GM19328 (cell line): ENCODE data around the gene TRIM44.

ENCODE experiments used
- ATAC-seq: cut with Tn5 transposase; IDR thresholded peaks from one replicate; pipeline ENCODE4 v1.9.1; 2021; ENCODE audit warnings: mild to moderate bottlenecking, moderate library complexity; ENCODE audit not compliant: unreplicated experiment

The TRIM44 gene, protein sequence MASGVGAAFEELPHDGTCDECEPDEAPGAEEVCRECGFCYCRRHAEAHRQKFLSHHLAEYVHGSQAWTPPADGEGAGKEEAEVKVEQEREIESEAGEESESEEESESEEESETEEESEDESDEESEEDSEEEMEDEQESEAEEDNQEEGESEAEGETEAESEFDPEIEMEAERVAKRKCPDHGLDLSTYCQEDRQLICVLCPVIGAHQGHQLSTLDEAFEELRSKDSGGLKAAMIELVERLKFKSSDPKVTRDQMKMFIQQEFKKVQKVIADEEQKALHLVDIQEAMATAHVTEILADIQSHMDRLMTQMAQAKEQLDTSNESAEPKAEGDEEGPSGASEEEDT

GRCh38 chr11:35662649-35663407 lies at the start of gene TRIM44:
TRIM44 (plus strand) TSS chr11:35662775; CDS start chr11:35663112, 337 bp downstream.
- peak; percentile 95 for ATAC-seq

- ATAC-seq, result no peak
Observed at GRCh38 chr11:35614939-35615569, 47.5 kb upstream of the TRIM44 start.

DNA sequence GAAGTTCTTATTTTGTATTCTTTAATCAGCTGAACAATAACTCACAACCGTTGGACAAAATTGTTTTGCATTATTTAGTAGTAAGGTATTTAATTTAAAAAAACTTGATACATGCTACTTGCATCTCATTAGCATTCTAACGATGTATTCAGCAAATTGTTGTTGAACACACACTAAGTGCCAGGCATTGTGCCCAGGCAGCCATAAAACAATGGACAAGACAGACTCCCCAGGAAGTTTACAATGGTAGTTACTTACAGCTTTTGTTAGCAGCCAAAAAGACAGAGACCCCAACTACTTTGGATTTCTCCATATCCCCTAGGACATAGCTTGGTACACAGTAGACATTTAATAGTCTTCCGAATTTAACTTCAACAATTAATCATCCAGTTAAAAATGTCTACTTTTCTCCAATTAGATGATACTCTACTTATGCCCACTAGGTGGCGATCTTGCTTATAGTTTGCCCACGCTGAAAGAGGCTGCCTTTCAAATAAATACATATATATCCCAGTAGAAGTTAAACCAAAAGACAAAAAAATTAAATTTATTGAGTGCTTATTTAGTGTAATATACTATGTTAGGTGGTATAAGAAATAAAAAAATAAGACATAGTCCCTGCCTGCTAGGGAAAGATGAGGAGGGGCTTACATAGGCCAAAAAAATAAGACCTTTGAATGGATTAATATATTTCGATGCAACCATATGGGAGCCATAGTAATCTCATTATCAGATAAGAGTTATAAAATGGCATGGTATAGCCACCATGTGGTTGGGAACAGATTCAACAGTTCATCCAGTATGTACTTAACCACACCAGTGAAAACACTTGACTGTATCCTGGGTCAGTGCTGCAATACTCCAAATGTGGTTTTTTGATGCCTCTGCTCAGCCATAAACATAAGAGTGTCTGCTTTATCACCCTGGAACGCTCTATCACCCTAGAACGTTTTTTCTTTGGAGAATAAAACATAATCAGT lies 46.4 kb upstream of the TRIM44 start:
- no peak for ATAC-seq

GRCh38 chr11:35617316-35617686 lies 45.3 kb upstream of the TRIM44 start:
- ATAC-seq, result no peak

DNA sequence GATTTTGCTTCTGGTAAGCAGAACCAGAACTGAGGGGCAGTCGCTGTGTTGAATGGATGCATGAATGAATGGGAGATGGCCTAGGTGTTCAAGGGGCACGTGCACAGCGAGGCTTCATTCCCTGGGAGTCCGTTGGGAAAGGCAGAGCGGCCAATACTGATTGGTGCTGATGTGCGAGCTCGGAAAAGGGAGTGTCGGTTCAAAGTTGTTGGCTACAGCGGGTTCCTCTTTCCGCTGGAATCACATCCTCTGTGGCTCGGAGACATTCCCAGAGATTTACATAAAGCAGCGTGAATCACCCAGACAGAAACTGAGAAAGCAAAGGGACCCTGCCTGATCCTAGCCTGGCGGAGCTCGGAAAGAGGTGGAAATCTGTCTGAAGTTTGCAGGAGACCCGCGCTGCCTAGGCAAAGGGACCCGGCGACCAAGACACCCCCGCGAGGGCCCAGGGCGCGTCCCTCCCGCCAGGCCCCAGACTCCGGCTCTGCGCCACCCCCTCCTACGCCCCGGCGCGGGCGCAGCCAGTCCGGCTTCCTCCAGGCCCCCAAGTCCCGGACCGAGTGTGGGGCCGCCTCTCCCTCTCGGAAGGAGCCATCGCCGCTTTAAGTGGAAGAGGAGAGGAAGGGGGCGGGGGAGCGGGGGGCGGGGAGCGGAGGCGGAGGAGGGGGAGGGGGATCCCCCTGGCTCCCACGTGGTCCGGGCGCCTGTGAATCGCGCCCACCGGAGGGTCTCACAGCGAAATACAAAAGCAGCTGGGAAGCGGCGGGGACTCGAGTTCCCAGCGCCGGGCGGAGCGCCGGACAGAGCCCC lies 44.7 kb upstream of the TRIM44 start, which contains the start of gene FJX1:
TSS of gene FJX1 (plus strand) at position 774 of the 810 bp plus-strand sequence. CDS start 177 bp downstream, outside the sequence.
- ATAC-seq, result no peak

DNA sequence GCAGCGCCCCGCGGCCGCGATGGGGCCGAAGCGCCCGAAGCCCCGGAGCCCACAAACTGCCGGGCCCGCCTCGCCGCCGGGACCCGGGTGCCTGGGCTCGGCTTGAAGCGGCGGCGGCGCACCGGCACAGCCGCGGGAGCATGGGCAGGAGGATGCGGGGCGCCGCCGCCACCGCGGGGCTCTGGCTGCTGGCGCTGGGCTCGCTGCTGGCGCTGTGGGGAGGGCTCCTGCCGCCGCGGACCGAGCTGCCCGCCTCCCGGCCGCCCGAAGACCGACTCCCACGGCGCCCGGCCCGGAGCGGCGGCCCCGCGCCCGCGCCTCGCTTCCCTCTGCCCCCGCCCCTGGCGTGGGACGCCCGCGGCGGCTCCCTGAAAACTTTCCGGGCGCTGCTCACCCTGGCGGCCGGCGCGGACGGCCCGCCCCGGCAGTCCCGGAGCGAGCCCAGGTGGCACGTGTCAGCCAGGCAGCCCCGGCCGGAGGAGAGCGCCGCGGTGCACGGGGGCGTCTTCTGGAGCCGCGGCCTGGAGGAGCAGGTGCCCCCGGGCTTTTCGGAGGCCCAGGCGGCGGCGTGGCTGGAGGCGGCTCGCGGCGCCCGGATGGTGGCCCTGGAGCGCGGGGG lies 44.0 kb upstream of the TRIM44 start:
- no peak for ATAC-seq

DNA sequence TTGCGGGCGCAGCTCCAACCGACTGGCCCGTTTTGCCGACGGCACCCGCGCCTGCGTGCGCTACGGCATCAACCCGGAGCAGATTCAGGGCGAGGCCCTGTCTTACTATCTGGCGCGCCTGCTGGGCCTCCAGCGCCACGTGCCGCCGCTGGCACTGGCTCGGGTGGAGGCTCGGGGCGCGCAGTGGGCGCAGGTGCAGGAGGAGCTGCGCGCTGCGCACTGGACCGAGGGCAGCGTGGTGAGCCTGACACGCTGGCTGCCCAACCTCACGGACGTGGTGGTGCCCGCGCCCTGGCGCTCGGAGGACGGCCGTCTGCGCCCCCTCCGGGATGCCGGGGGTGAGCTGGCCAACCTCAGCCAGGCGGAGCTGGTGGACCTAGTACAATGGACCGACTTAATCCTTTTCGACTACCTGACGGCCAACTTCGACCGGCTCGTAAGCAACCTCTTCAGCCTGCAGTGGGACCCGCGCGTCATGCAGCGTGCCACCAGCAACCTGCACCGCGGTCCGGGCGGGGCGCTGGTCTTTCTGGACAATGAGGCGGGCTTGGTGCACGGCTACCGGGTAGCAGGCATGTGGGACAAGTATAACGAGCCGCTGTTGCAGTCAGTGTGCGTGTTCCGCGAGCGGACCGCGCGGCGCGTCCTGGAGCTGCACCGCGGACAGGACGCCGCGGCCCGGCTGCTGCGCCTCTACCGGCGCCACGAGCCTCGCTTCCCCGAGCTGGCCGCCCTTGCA lies 43.3 kb upstream of the TRIM44 start:
- no peak for ATAC-seq

GRCh38 chr11:35619855-35620640 lies 42.5 kb upstream of the TRIM44 start:
- ATAC-seq, result no peak

GRCh38 chr11:35620795-35621194 lies 41.8 kb upstream of the TRIM44 start:
- no peak for ATAC-seq

DNA sequence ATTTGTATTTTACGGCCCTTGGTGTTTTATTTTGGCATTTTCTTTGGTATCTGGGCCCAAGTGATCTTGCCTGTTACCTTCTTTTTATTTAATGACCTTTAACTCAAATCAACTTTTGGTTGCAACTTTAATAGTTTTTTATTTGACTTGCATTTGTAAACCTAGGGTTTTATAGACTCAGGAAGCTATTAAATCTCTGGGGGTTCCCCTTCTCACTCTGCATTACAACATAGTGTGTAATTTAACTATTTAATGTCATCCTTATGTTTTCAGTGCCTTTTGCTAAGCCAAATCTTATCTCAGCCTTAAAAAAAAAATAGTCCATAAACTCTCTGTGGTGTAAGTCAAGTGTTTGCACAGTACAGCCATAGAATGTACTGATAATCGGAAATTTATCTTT lies 41.0 kb upstream of the TRIM44 start:
- no peak for ATAC-seq

GRCh38 chr11:35622070-35622469 lies 40.5 kb upstream of the TRIM44 start:
- ATAC-seq, result no peak

- no peak for ATAC-seq
Observed at GRCh38 chr11:35623621-35624168, 38.9 kb upstream of the TRIM44 start.

DNA sequence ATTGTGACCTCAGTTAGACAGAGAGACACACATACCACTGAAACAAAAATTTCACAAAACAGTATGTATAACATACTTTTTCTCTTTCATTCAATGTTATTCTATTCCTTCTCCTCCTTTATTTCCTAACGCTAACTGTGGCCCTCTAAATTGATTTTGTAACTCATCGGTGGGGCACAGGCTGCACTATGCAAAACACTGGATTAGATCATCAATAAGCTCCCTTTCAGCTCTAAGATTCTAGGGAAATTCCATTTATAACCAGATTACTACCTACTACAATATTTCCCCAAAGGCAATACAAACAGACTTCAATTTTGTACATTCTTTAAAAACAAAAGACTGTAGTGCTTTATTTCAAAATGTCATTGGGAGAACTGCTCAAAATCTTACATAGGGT lies 38.3 kb upstream of the TRIM44 start:
- no peak for ATAC-seq

DNA sequence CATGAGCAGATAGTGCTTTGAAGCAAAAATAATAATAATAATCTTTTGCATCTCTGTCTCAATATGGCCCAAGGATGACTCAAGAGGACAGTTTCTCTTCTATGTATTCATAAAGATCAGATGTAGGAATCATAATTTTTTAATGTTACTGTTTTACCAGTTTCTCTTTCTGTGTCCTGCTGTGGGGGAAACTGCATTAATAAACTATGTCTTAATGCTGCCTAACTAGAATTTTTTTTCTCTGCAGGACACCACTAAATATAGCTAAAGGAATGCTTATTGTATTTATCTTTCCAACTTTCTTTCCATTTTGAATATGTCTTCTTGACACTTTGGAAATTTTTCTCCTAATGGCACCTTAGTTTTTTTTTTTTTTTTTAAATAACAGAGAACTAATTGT lies 37.8 kb upstream of the TRIM44 start:
- no peak for ATAC-seq

DNA sequence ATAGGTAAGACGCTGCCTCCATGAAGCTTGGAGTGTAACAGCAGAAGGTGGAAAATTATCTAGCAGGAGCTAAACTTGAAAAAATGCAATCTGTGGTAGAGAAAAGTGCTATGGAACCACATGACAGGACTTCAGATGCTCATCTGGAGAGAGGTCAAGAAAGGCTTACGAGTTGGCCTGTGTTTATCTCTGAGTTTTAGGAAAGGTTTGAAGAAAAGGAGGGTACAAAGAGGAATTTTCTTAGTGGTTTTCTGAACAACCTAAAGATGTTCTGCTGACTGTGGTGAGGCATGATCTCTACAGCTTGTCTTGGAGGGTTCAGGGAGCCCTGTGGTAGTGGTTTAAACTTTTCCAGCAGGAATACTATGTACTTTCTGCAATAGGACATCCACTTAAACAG lies 36.1 kb upstream of the TRIM44 start:
- ATAC-seq, result no peak

- no peak for ATAC-seq
Observed at GRCh38 chr11:35629511-35629910, 33.1 kb upstream of the TRIM44 start.

DNA sequence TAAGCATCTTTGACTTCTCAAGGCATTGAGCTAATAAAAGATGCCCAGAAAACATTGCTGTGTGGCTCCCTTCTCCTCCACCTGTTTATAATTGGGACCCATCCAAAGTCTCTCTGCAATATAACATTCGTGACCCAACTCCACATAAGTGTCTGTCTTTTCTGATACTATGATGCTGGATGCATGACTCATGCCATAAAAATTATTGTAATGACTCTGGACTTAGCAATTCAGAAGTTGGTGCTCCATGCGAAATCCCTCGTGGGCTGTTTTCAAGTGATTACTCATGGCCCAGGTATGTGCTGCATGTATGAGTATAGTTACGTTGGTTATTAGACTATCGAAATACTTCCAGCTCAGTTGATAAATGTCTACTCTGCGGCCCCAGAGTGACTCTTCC lies 32.7 kb upstream of the TRIM44 start:
- ATAC-seq, result no peak

DNA sequence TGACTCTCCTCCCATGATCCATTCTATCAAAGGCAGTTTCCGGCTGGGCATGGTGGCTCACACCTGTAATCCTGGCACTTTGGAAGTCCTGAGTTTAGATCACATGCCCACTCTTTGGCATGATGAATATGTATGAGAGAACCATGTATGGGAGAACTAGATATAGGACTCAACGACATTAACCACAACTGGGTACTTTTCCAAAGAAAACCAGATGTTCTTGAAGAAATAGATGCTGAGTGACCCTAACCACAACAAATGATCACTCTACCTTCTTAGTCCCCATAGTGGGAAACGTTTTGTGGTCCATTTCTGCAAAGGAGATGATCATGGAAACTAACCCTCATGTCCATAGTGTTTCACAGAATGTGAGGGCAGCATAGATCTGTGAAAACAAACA lies 30.7 kb upstream of the TRIM44 start:
- ATAC-seq, result no peak
